Measurements from ENCODE around the gene RGS9BP.
"Not testable (repeated sequence)": the region's sequence is repeated elsewhere in the genome, so short reads cannot be mapped to it uniquely, and the experiment has no call there.

Gene RGS9BP

GRCh38 chr19:32675720-32676185 lies at the start of gene RGS9BP:
Gene RGS9BP, plus strand, starts transcription at chr19:32675848. Its CDS starts 416 bp downstream, at chr19:32676264.
- Mint-ChIP-seq H3K4me3 (peak within 1 kb of the TSS; percentile 77), H3K27me3 (peaks cover 14% of the 10 kb centered on the region), H3K36me3 (ENCODE audit: low read depth) (no peaks in the 10 kb centered on the region), H3K4me1 (peaks cover 22% of the 10 kb centered on the region), H3K27ac (no peak within 1 kb of the TSS), H3K9me3 (no peaks in the 10 kb centered on the region)
- DNase-seq (peak; percentile 62), ATAC-seq (peak; percentile 26)

DNA sequence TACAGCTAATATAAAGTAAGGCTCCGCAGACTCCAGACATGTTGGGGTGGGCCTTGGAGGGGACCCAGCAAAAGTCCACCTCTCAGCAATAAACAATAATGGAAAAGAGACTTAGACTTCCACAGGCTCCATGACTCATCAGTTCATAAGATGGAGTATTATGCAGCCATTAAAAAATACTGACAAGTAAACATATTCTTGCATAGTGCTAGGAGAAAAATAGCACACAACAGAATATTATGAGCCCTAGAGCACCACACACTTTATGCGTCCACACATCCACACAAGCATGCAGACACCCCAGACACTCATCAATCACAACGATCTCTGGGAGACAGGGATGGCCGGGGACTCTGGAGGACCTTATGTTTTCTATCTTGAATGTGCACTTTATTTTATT lies 48.7 kb upstream of the RGS9BP start:
- no peak overlapping the region for H3K27ac Mint-ChIP-seq
- peaks cover 10% of the 10 kb centered on the region for H3K36me3 Mint-ChIP-seq (ENCODE audit: low read depth)
- no peaks in the 10 kb centered on the region for H3K4me1 Mint-ChIP-seq
- no peak overlapping the region for H3K4me3 Mint-ChIP-seq
- no peak for ATAC-seq
- DNase-seq: no peak
- no peaks in the 10 kb centered on the region for H3K9me3 Mint-ChIP-seq
- H3K27me3 Mint-ChIP-seq: no peaks in the 10 kb centered on the region

DNA sequence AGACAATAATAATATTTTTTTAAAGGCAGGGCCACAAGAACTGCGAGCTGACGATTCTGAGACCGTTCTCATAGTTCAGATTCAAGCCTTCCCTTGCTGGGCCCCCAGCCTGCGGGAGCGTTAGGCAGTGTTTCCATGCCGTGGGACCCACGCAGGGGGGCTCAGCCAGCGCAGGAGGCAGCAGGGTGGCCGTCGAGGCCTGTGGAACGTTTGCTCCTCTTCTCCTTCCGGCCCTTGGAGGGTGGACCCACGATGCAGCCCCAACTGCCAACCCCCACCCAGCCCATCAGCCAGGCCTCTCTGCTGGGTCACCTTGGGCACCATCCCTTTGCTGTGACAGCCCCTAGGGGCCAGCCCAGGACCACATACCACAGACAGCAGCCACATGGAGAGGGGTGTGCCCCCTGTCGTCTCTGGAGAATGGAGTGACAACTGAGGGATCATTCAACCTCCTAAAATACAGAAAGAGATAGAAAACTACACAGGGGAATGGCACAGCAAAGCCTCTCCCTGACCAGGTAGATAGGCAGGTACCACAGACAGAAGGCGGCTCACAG lies 47.9 kb upstream of the RGS9BP start:
- ATAC-seq (no peak), DNase-seq (no peak)
- Mint-ChIP-seq H3K27ac (no peak overlapping the region), H3K9me3 (no peaks in the 10 kb centered on the region), H3K36me3 (ENCODE audit: low read depth) (peaks cover 7% of the 10 kb centered on the region), H3K4me3 (no peak overlapping the region), H3K27me3 (no peaks in the 10 kb centered on the region), H3K4me1 (no peaks in the 10 kb centered on the region)

DNA sequence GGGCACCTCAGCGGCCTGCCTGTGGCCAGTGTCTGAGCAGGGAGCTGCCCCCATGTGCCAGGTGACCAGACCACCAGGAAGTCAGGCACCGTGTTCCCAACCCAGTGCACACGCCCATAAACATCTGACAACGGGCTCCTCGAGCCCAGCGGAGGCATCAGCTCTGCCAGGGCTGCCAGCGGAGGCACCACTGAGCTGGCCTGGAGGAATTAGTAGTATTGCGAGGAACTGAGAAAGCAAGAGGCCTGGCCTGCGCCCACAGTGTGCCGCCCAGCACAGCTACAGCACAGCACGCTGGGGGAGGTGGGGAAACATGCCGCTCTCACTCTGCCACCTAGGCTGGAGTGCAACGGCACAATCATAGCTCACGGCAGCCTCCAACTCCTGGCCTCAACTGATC lies 45.3 kb upstream of the RGS9BP start:
- Mint-ChIP-seq H3K9me3 (no peaks in the 10 kb centered on the region), H3K4me3 (no peak overlapping the region), H3K27me3 (no peaks in the 10 kb centered on the region), H3K27ac (no peak overlapping the region), H3K4me1 (no peaks in the 10 kb centered on the region), H3K36me3 (ENCODE audit: low read depth) (peaks cover 2% of the 10 kb centered on the region)
- DNase-seq (no peak), ATAC-seq (no peak)

- H3K27me3 Mint-ChIP-seq: no peaks in the 10 kb centered on the region
- H3K9me3 Mint-ChIP-seq: no peaks in the 10 kb centered on the region
- H3K4me3 Mint-ChIP-seq: no peak overlapping the region
- ATAC-seq (no peak), DNase-seq (no peak)
- no peaks in the 10 kb centered on the region for H3K4me1 Mint-ChIP-seq
- no peak overlapping the region for H3K27ac Mint-ChIP-seq
- H3K36me3 Mint-ChIP-seq (ENCODE audit: low read depth): peaks cover 6% of the 10 kb centered on the region
These were observed 44.3 kb upstream of the RGS9BP start for GRCh38 chr19:32631381-32631780.

- Mint-ChIP-seq H3K4me3 (no peak overlapping the region), H3K27ac (no peak overlapping the region), H3K4me1 (peaks cover 7% of the 10 kb centered on the region), H3K36me3 (ENCODE audit: low read depth) (peaks cover 31% of the 10 kb centered on the region), H3K27me3 (no peaks in the 10 kb centered on the region), H3K9me3 (no peaks in the 10 kb centered on the region)
- no peak for DNase-seq
- no peak for ATAC-seq
These were observed 38.2 kb upstream of the RGS9BP start for GRCh38 chr19:32637480-32637879.

DNA sequence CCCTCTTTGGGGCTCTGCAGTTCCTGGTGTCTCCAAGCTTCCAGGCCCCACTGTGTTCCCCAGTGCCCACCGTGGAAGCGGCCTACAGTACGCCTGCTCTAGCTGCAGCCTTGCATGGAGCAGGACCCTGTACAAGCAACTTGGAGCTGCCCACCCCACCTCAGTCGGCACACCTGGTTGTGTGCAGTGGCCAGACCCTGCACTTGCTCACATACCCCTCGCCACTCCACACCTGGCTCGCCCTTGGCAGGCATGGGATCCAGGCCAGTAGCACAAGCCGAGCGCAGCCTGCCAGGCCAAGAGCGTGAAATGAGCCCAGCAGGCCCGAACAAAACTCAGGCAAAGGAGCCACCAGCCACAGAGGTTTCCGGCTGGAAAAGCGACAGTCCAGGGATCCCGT lies 37.0 kb upstream of the RGS9BP start:
- Mint-ChIP-seq H3K27ac (no peak overlapping the region), H3K36me3 (ENCODE audit: low read depth) (peaks cover 41% of the 10 kb centered on the region), H3K4me1 (peaks cover 18% of the 10 kb centered on the region)

GRCh38 chr19:32642771-32643170 lies 32.9 kb upstream of the RGS9BP start:
- ATAC-seq (peak; percentile 98), DNase-seq (peak; percentile 64)
- H3K27ac Mint-ChIP-seq: no peak overlapping the region
- no peaks in the 10 kb centered on the region for H3K9me3 Mint-ChIP-seq
- peaks cover 43% of the 10 kb centered on the region for H3K4me1 Mint-ChIP-seq
- H3K36me3 Mint-ChIP-seq (ENCODE audit: low read depth): peaks cover 52% of the 10 kb centered on the region
- no peak overlapping the region for H3K4me3 Mint-ChIP-seq
- no peaks in the 10 kb centered on the region for H3K27me3 Mint-ChIP-seq

More for the DNA sequence above, 37.0 kb upstream of the RGS9BP start:
- Mint-ChIP-seq H3K4me3 (no peak overlapping the region), H3K27me3 (no peaks in the 10 kb centered on the region), H3K9me3 (no peaks in the 10 kb centered on the region)
- no peak for DNase-seq
- ATAC-seq: no peak

DNA sequence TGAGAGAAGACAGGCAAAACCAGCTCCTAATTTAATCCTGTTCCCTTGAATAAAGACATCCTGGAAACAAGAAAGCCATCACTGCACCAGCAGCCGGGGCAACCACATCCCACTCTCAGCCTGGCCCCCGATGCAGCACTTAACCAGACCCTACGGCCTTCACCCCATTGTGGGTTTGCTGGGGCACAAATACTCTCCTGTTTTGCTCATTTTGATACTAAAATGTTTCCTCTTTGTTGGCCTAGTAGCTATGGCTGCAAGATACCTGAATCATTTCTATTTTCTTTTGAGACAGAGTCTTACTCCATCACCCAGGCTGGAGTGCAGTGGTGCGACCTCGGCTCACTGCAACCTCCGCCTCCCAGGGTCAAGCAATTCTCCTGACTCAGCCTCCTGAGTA lies 29.1 kb upstream of the RGS9BP start:
- DNase-seq: peak; percentile 23
- Mint-ChIP-seq H3K4me1 (peaks cover 43% of the 10 kb centered on the region), H3K27ac (no peak overlapping the region), H3K9me3 (no peaks in the 10 kb centered on the region), H3K36me3 (ENCODE audit: low read depth) (peaks cover 45% of the 10 kb centered on the region), H3K27me3 (no peaks in the 10 kb centered on the region), H3K4me3 (no peak overlapping the region)
- peak; percentile 34 for ATAC-seq

DNA sequence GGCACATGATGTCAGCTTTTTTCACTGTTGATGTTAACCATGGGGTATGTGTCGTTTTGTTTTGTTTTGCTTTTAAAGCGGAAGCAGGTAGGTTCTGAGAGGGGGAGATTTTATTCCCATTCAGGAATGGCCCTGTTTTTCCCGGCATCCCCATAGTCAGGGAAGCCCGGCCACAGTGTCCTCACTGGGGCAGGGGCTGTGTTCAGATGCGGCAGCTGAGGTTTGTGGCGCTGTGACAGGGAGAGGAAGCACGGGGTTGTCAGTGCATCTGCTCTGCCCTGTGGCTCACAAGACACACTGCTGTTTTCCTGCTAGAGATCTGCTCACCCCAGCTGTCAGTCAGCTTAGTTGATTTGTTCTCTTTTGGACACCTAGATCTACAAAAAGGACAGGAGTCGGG lies 28.3 kb upstream of the RGS9BP start:
- no peak for DNase-seq
- no peaks in the 10 kb centered on the region for H3K27me3 Mint-ChIP-seq
- H3K4me1 Mint-ChIP-seq: peaks cover 37% of the 10 kb centered on the region
- no peak overlapping the region for H3K4me3 Mint-ChIP-seq
- H3K9me3 Mint-ChIP-seq: no peaks in the 10 kb centered on the region
- no peak overlapping the region for H3K27ac Mint-ChIP-seq
- H3K36me3 Mint-ChIP-seq (ENCODE audit: low read depth): peaks cover 39% of the 10 kb centered on the region
- no peak for ATAC-seq

- no peak overlapping the region for H3K27ac Mint-ChIP-seq
- peaks cover 17% of the 10 kb centered on the region for H3K4me1 Mint-ChIP-seq
- no peaks in the 10 kb centered on the region for H3K9me3 Mint-ChIP-seq
- no peaks in the 10 kb centered on the region for H3K27me3 Mint-ChIP-seq
- no peak for ATAC-seq
- H3K36me3 Mint-ChIP-seq (ENCODE audit: low read depth): peaks cover 22% of the 10 kb centered on the region
- H3K4me3 Mint-ChIP-seq: no peak overlapping the region
- no peak for DNase-seq
These were observed 25.9 kb upstream of the RGS9BP start for GRCh38 chr19:32649751-32650150.

DNA sequence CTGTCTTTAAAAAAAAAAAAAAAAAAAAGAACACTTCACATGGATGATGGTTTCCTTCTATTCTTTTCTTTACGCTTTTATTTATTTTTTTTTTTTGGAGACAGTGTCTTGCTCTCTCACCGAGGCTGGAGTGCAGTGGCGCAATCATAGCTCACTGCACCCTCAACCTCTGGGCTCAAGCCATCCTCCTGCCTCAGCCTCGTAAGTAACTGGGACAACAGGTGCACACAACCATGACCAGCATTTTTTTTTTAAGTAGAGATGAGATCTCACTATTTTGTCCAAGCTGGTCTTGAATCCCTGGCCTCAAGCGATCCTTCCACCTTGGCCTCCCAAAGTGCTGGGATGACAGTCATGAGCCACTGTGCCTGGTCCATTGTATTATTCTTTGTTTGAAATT lies 25.0 kb upstream of the RGS9BP start:
- peaks cover 17% of the 10 kb centered on the region for H3K4me1 Mint-ChIP-seq
- H3K4me3 Mint-ChIP-seq: no peak overlapping the region
- H3K36me3 Mint-ChIP-seq (ENCODE audit: low read depth): peaks cover 22% of the 10 kb centered on the region
- ATAC-seq (no peak), DNase-seq (no peak)
- no peaks in the 10 kb centered on the region for H3K27me3 Mint-ChIP-seq
- H3K9me3 Mint-ChIP-seq: no peaks in the 10 kb centered on the region
- H3K27ac Mint-ChIP-seq: no peak overlapping the region

DNA sequence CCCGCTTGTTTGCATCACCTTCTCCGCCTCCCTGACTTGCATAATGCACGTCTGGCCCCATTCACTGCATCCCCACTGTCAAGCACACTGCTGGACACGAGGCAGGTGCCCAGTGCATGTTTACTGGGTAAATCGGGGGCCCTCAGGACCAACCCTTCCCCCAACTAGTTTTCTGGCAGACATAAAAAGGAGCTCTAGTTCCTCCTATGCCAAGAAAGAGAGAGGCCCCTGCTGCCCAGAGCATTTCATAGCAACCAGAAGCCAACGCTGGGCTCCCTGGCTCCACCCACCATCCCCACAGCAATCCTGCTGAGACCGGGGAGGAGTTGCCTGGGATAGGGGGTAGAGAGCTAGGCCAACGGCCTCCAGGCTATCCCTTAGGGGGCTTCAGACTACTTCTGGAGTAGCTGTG lies 23.9 kb upstream of the RGS9BP start:
- H3K4me3 Mint-ChIP-seq: no peak overlapping the region
- no peaks in the 10 kb centered on the region for H3K27me3 Mint-ChIP-seq
- DNase-seq (no peak), ATAC-seq (no peak)
- no peak overlapping the region for H3K27ac Mint-ChIP-seq
- peaks cover 8% of the 10 kb centered on the region for H3K4me1 Mint-ChIP-seq
- H3K36me3 Mint-ChIP-seq (ENCODE audit: low read depth): peaks cover 20% of the 10 kb centered on the region
- no peaks in the 10 kb centered on the region for H3K9me3 Mint-ChIP-seq

GRCh38 chr19:32652331-32652730 lies 23.3 kb upstream of the RGS9BP start:
- not testable (repeated sequence) for DNase-seq, H3K4me3 Mint-ChIP-seq, H3K9me3 Mint-ChIP-seq, H3K27ac Mint-ChIP-seq, ATAC-seq, H3K4me1 Mint-ChIP-seq, H3K27me3 Mint-ChIP-seq
- H3K36me3 Mint-ChIP-seq (ENCODE audit: low read depth): peaks cover 16% of the 10 kb centered on the region

GRCh38 chr19:32652894-32653598 lies 22.6 kb upstream of the RGS9BP start:
- H3K27me3 Mint-ChIP-seq: no peaks in the 10 kb centered on the region
- H3K27ac Mint-ChIP-seq: no peak overlapping the region
- no peak for DNase-seq
- H3K36me3 Mint-ChIP-seq (ENCODE audit: low read depth): peaks cover 10% of the 10 kb centered on the region
- no peak for ATAC-seq
- H3K4me1 Mint-ChIP-seq: no peaks in the 10 kb centered on the region
- no peak overlapping the region for H3K4me3 Mint-ChIP-seq
- no peaks in the 10 kb centered on the region for H3K9me3 Mint-ChIP-seq

All from activated naive CD8-positive, alpha-beta T cell treated with anti-CD3 and anti-CD28 coated beads, Interleukin-2, amount 50 U/mL, for 24 hours (primary cell).